Type B pancreatic cell (in vitro differentiated cells): Measurements from ENCODE around the gene DDX39A. TPM values are rescaled to one million over a fixed set of nuclear protein-coding genes. Genes with fewer than 3 reads are reported as not detected.

Experiments used
- DNase-seq: peaks from one replicate; pipeline ENCODE4 v3.0.0; 2021; ENCODE audit warnings: mixed read lengths; ENCODE audit not compliant: unreplicated experiment; ENCODE audit errors: extremely low spot score
- H3K27ac Mint-ChIP-seq: 2 replicates; pipeline ENCODE4 v1.8.0; 2021; ENCODE audit warnings: mild to moderate bottlenecking, mixed read lengths
- H3K27me3 Mint-ChIP-seq: 2 replicates; pipeline ENCODE4 v1.8.0; 2021; ENCODE audit warnings: mixed read lengths
- H3K36me3 Mint-ChIP-seq: 2 replicates; pipeline ENCODE4 v1.8.0; 2021; ENCODE audit warnings: mixed read lengths
- H3K4me1 Mint-ChIP-seq: one replicate; pipeline ENCODE4 v1.8.0; 2021; ENCODE audit warnings: mixed read lengths; ENCODE audit not compliant: unreplicated experiment
- H3K4me3 Mint-ChIP-seq: 2 replicates; pipeline ENCODE4 v1.8.0; 2021; ENCODE audit warnings: mild to moderate bottlenecking, mixed read lengths
- H3K9me3 Mint-ChIP-seq: 2 replicates; pipeline ENCODE4 v1.8.0; 2021; ENCODE audit warnings: mixed read lengths
- CTCF ChIP-seq: fragments of 200-600 bp; sonication (generic); conservative IDR thresholded peaks from 2 replicates; pipeline ENCODE4 v1.5.0; 2021; ENCODE audit warnings: antibody characterized with exemption, mild to moderate bottlenecking
- total RNA-seq: library from RNA; stranded (reverse); gene quantifications from 2 replicates; pipeline ENCODE4 v1.2.1, GENCODE V29; 2021; ENCODE audit warnings: low replicate concordance

The DDX39A gene
- total RNA-seq, 1 donor from 2014 or later = 84.3 TPM

DNA sequence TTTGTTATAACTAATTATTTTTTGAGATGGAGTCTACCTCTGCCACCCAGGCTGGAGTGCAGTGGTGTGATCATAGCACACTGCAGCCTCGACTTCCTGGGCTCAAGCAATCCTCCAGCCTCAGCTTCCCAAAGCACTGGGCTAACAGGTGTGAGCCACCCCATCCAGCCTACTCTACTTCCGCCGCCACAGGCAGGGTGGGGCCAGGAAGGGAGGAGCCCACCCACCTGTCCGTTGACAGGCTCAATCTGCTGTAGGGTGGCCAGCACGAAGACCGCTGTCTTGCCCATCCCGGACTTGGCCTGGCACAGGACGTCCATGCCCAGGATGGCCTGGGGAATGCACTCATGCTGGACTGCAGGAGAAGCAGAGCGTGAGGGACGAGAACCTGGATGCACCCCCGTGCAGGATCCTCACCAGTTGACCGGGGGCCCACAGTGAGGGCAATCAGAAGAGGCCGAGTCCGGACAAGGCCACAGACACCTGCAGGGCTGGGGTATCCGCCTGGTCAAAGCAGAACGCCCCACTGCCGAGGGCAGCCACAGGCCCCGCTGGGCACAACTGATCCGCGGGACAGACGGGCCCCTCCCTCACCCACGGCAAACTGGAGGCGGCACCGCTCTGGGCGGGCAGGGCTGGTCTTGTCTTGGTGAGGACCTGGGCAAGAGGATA is 6.7 kb downstream of the DDX39A start:
- no peak for TF ChIP-seq CTCF
- Mint-ChIP-seq H3K36me3 (peaks cover 8% of the 10 kb centered on the region), H3K27ac (no peak overlapping the region), H3K4me3 (no peak overlapping the region), H3K9me3 (no peaks in the 10 kb centered on the region), H3K4me1 (peaks cover 28% of the 10 kb centered on the region), H3K27me3 (no peaks in the 10 kb centered on the region)
- DNase-seq = no peak

GRCh38 chr19:14411938-14412245 is 7.2 kb downstream of the DDX39A start:
- no peaks in the 10 kb centered on the region for H3K9me3 Mint-ChIP-seq
- H3K4me1 Mint-ChIP-seq = peaks cover 24% of the 10 kb centered on the region
- H3K27me3 Mint-ChIP-seq = no peaks in the 10 kb centered on the region
- peaks cover 8% of the 10 kb centered on the region for H3K36me3 Mint-ChIP-seq
- no peak overlapping the region for H3K27ac Mint-ChIP-seq
- DNase-seq = no peak
- H3K4me3 Mint-ChIP-seq = no peak overlapping the region
- no peak for TF ChIP-seq CTCF

GRCh38 chr19:14411161-14411937 is 7.8 kb downstream of the DDX39A start:
- no peaks in the 10 kb centered on the region for H3K27me3 Mint-ChIP-seq
- peaks cover 26% of the 10 kb centered on the region for H3K4me1 Mint-ChIP-seq
- H3K4me3 Mint-ChIP-seq = no peak overlapping the region
- peaks cover 7% of the 10 kb centered on the region for H3K36me3 Mint-ChIP-seq
- no peaks in the 10 kb centered on the region for H3K9me3 Mint-ChIP-seq
- no peak for DNase-seq
- TF ChIP-seq CTCF = no peak
- H3K27ac Mint-ChIP-seq = no peak overlapping the region

DNA sequence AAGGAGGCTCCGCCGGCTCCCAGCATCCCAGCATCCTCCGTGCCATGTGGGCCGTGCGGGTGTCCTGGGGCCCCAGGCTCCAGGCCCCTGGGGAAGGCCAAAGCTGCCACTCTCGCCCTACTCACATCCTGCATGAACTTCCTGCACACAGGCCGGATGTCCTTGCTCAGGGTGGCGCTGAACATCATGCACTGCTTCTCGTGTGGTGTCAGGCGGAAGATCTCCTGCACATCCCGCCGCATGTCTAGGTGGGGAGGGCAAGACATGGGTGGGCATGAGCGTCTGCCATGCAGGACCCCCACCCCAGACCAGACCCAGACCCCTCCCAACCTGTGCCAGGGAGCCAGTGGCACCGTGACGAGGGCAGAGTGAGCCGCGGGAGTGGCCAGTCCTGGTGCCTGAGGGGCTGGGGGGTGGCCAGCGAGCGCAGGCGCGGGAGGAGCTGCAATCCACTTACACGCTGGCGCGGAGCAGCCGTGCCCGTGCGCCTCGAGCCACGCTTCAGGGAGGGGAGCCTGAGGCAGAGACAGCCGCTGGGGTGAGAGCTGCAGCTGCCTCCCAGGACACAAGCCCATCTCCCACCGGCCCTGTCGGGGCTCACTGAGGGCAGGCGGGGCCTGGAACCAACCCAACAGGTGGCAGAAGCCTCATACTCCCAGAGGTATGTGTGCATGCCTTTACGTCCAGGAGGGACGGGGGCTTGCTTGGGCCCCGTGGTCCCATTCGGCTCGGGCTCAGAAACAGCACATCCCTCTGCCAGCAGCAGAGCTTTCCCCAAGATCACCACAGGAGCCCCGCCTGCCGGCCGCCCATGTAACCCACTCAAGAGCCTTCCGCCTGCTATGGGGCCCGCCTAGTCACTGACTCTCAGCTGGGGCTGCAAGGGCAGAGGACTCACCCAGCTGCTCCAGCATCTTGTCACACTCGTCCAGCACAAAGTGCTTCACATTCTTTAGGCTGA is 8.8 kb downstream of the DDX39A start:
- no peak for DNase-seq
- H3K27ac Mint-ChIP-seq = no peak overlapping the region
- no peak for TF ChIP-seq CTCF

GRCh38 chr19:14409146-14410023 is 9.8 kb downstream of the DDX39A start:
- Mint-ChIP-seq H3K27me3 (no peaks in the 10 kb centered on the region), H3K9me3 (no peaks in the 10 kb centered on the region), H3K27ac (no peak overlapping the region), H3K4me1 (peaks cover 14% of the 10 kb centered on the region), H3K4me3 (no peak overlapping the region), H3K36me3 (no peaks in the 10 kb centered on the region)
- DNase-seq = no peak
- TF ChIP-seq CTCF = no peak

More for the DNA sequence above, 8.8 kb downstream of the DDX39A start:
- no peak overlapping the region for H3K4me3 Mint-ChIP-seq
- H3K4me1 Mint-ChIP-seq = peaks cover 20% of the 10 kb centered on the region
- no peaks in the 10 kb centered on the region for H3K27me3 Mint-ChIP-seq
- peaks cover 2% of the 10 kb centered on the region for H3K36me3 Mint-ChIP-seq
- H3K9me3 Mint-ChIP-seq = no peaks in the 10 kb centered on the region
